H9 (cell line): ENCODE data around the gene VAMP3. TPM values are rescaled to one million over a fixed set of nuclear protein-coding genes. Genes with fewer than 3 reads are reported as not detected.

Experiments used
- DNase-seq: peaks from one replicate; pipeline ENCODE4 v3.0.0-alpha.2; 2017
- H2AFZ ChIP-seq: one replicate; pipeline ENCODE4 v1.6.1; 2013; ENCODE audit warnings: mild to moderate bottlenecking, low read length, control low read depth, moderate library complexity
- H2AK5ac ChIP-seq: 2 replicates; pipeline ENCODE4 v1.6.1; 2013; ENCODE audit warnings: low read length, control low read depth, mixed read lengths; ENCODE audit not compliant: insufficient read length
- H2BK120ac ChIP-seq: one replicate; pipeline ENCODE4 v1.6.1; 2013; ENCODE audit warnings: low read depth, mild to moderate bottlenecking, low read length, control low read depth, inconsistent platforms; ENCODE audit not compliant: poor library complexity, severe bottlenecking
- H2BK12ac ChIP-seq: 2 replicates; pipeline ENCODE4 v1.6.1; 2013; ENCODE audit warnings: low read length, control low read depth, mixed read lengths, low read depth; ENCODE audit not compliant: insufficient read length
- H2BK15ac ChIP-seq: 2 replicates; pipeline ENCODE4 v1.6.1; 2013; ENCODE audit warnings: low read depth, low read length, control low read depth
- H2BK20ac ChIP-seq: one replicate; pipeline ENCODE4 v1.6.1; 2013; ENCODE audit warnings: low read depth, mild to moderate bottlenecking, low read length, control low read depth, inconsistent platforms; ENCODE audit not compliant: poor library complexity, severe bottlenecking
- H2BK5ac ChIP-seq: 2 replicates; pipeline ENCODE4 v1.6.1; 2013; ENCODE audit warnings: low read length, control low read depth, mixed read lengths; ENCODE audit not compliant: insufficient read length
- H3K14ac ChIP-seq: 2 replicates; pipeline ENCODE4 v1.6.1; 2013; ENCODE audit warnings: low read length, control low read depth; ENCODE audit not compliant: insufficient read depth
- H3K18ac ChIP-seq: 2 replicates; pipeline ENCODE4 v1.6.1; 2013; ENCODE audit warnings: low read depth, mild to moderate bottlenecking, mixed read lengths, low read length, control low read depth; ENCODE audit not compliant: insufficient read length
- H3K23ac ChIP-seq: 2 replicates; pipeline ENCODE4 v1.6.1; 2013; ENCODE audit warnings: low read length, control low read depth, mixed read lengths, low read depth; ENCODE audit not compliant: insufficient read length
- H3K23me2 ChIP-seq: 2 replicates; pipeline ENCODE4 v1.6.1; 2013; ENCODE audit warnings: low read depth, mild to moderate bottlenecking, mixed read lengths, low read length, control low read depth; ENCODE audit not compliant: insufficient read length, poor library complexity, severe bottlenecking
- H3K27ac ChIP-seq: 2 replicates; pipeline ENCODE4 v1.5.1; 2013; ENCODE audit warnings: low read length, control low read depth, mixed read lengths, low read depth; ENCODE audit not compliant: insufficient read length
- H3K27me3 ChIP-seq: 2 replicates; pipeline ENCODE4 v1.6.1; 2013; ENCODE audit warnings: low read length, control low read depth, inconsistent platforms; ENCODE audit not compliant: insufficient read depth
- H3K4ac ChIP-seq: 2 replicates; pipeline ENCODE4 v1.6.1; 2013; ENCODE audit warnings: low read depth, mild to moderate bottlenecking, control low read depth, inconsistent platforms, low read length, moderate library complexity
- H3K4me1 ChIP-seq: 2 replicates; pipeline ENCODE4 v1.6.1; 2013; ENCODE audit warnings: low read length, control low read depth, inconsistent platforms; ENCODE audit not compliant: insufficient read depth
- H3K4me2 ChIP-seq: 2 replicates; pipeline ENCODE4 v1.6.1; 2013; ENCODE audit warnings: low read length, control low read depth, mixed read lengths; ENCODE audit not compliant: insufficient read length, insufficient read depth
- H3K56ac ChIP-seq: 2 replicates; pipeline ENCODE4 v1.6.1; 2013; ENCODE audit warnings: low read depth, mild to moderate bottlenecking, mixed read lengths, low read length, control low read depth; ENCODE audit not compliant: insufficient read length
- H3K79me1 ChIP-seq: 2 replicates; pipeline ENCODE4 v1.6.1; 2013; ENCODE audit warnings: low read depth, mild to moderate bottlenecking, moderate library complexity, low read length, control low read depth, inconsistent platforms; ENCODE audit not compliant: insufficient read depth, poor library complexity, severe bottlenecking
- H3K79me2 ChIP-seq: 2 replicates; pipeline ENCODE4 v1.6.1; 2013; ENCODE audit warnings: low read length, control low read depth, inconsistent platforms; ENCODE audit not compliant: insufficient read depth
- H3K9ac ChIP-seq: 2 replicates; pipeline ENCODE4 v1.6.1; 2013; ENCODE audit warnings: low read length, control low read depth, mixed read lengths; ENCODE audit not compliant: insufficient read length; ENCODE audit errors: extremely low read depth
- H3K9me3 ChIP-seq: one replicate; pipeline ENCODE4 v1.6.1; 2013; ENCODE audit warnings: low read depth, low read length, inconsistent platforms; ENCODE audit not compliant: control insufficient read depth
- H3T11ph ChIP-seq: one replicate; pipeline ENCODE4 v1.6.1; 2013; ENCODE audit warnings: mild to moderate bottlenecking, low read length, control low read depth, inconsistent platforms
- H4K20me1 ChIP-seq: one replicate; pipeline ENCODE4 v1.6.1; 2013; ENCODE audit not compliant: control insufficient read depth, insufficient read length, insufficient read depth
- H4K5ac ChIP-seq: 2 replicates; pipeline ENCODE4 v1.6.1; 2013; ENCODE audit warnings: low read depth, mild to moderate bottlenecking, mixed read lengths, low read length, control low read depth; ENCODE audit not compliant: insufficient read length
- H4K8ac ChIP-seq: replicated peaks from 2 replicates; pipeline ENCODE4 v1.6.1; 2013; ENCODE audit warnings: low read length, control low read depth, mixed read lengths, low read depth; ENCODE audit not compliant: insufficient read length
- H4K91ac ChIP-seq: 2 replicates; pipeline ENCODE4 v1.6.1; 2013; ENCODE audit warnings: low read depth, mild to moderate bottlenecking, moderate library complexity, mixed read lengths, low read length, control low read depth; ENCODE audit not compliant: insufficient read length
- H3K27ac Mint-ChIP-seq, 3 experiments: 2 replicates in 2 of 3; 3 replicates in 1 of 3; pipeline ENCODE4 v1.8.0; 2020 to 2021; ENCODE audit warnings: mixed read lengths in 3 of 3, mild to moderate bottlenecking in 1 of 3, moderate library complexity in 1 of 3
- H3K27me3 Mint-ChIP-seq: 2 replicates; pipeline ENCODE4 v1.8.0; 2021; ENCODE audit warnings: low read depth, mild to moderate bottlenecking, moderate library complexity, mixed read lengths
- H3K36me3 Mint-ChIP-seq, 3 experiments: 2 replicates in 2 of 3; 3 replicates in 1 of 3; pipeline ENCODE4 v1.8.0; 2020 to 2021; ENCODE audit warnings: low read depth in 3 of 3, mixed read lengths in 3 of 3; ENCODE audit not compliant: insufficient read depth in 1 of 3
- H3K4me1 Mint-ChIP-seq, 2 experiments: 2 replicates each; pipeline ENCODE4 v1.8.0; 2020; ENCODE audit warnings: mixed read lengths in 2 of 2
- H3K4me3 Mint-ChIP-seq, 2 experiments: 2 replicates in 1 of 2; 3 replicates in 1 of 2; pipeline ENCODE4 v1.8.0; 2020 to 2021; ENCODE audit warnings: mild to moderate bottlenecking in 2 of 2, mixed read lengths in 2 of 2, moderate library complexity in 1 of 2
- H3K9me3 Mint-ChIP-seq, 2 experiments: 2 replicates in 1 of 2; 3 replicates in 1 of 2; pipeline ENCODE4 v1.8.0; 2020; ENCODE audit warnings: mild to moderate bottlenecking in 2 of 2, mixed read lengths in 2 of 2, moderate library complexity in 1 of 2
- WGBS: extraction: QIAGEN DNeasy Blood & Tissue Kit; methylation state at CpG from one replicate; pipeline ENCODE4 v1.1.7; 2013; ENCODE audit warnings: missing lambda C conversion rate, low lambda C conversion rate, mixed read lengths; ENCODE audit not compliant: insufficient read length; ENCODE audit errors: extremely low coverage; 5-methylcytosine and 5-hydroxymethylcytosine counted together
- total RNA-seq: library from RNA; stranded (reverse); gene quantifications from 2 replicates; pipeline ENCODE4 v1.2.1, GENCODE V29; 2021
- TF ChIP-seq, protein P1 (sequence below): fragments of 200-600 bp; sonication (generic); conservative IDR thresholded peaks from 3 replicates; pipeline ENCODE4 v1.8.0; 2021; ENCODE audit warnings: antibody characterized with exemption, mild to moderate bottlenecking

VAMP3 gene
- total RNA-seq, 1 experiment from 2014 or later = 42.9 TPM

DNA sequence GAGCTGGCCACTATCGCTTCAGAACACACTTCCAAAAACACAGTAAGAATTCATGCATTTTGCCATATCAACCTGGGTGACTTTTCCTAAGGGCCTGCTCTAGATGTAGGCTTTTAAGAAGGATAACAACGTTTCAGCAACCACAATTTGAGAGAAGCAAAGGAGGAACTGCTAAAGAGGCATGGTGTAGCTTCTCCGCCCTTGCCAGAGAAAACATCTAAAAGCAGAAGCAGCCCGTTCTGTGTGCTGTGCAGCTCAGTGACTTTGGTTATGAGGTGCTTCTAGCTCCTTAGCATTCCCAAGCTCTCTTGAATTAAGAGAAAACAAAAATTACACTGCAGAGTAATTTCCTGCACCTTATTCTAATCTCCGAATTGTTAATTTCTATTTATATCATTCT is 15.7 kb downstream of the VAMP3 start:
- Histone ChIP-seq H2BK15ac (no peak overlapping the region), H3T11ph (no peak overlapping the region), H2BK120ac (no peak overlapping the region), H3K56ac (no peak overlapping the region), H3K79me2 (no peaks in the 10 kb centered on the region), H2BK12ac (no peak overlapping the region), H4K20me1 (no peaks in the 10 kb centered on the region), H4K8ac (no peak overlapping the region), H2BK20ac (no peak overlapping the region), H3K14ac (no peak overlapping the region), H4K5ac (no peak overlapping the region), H3K23me2 (peaks cover 4% of the 10 kb centered on the region), H3K18ac (no peak overlapping the region), H3K4me1 (no peaks in the 10 kb centered on the region), H2AFZ (no peak overlapping the region), H2AK5ac (no peak overlapping the region), H3K4ac (no peak overlapping the region), H3K4me2 (no peak overlapping the region), H4K91ac (no peak overlapping the region), H3K23ac (no peak overlapping the region), H3K79me1 (no peaks in the 10 kb centered on the region), H2BK5ac (no peak overlapping the region), H3K27ac (no peak overlapping the region), H3K27me3 (no peaks in the 10 kb centered on the region; the same call in 1 of the 2 replicates), H3K9ac (no peak overlapping the region), H3K9me3 (peaks cover 18% of the 10 kb centered on the region)
- peaks cover 14% of the 10 kb centered on the region for H3K27me3 Mint-ChIP-seq
- no peak overlapping the region for H3K27ac Mint-ChIP-seq
- TF ChIP-seq, protein P1, sequence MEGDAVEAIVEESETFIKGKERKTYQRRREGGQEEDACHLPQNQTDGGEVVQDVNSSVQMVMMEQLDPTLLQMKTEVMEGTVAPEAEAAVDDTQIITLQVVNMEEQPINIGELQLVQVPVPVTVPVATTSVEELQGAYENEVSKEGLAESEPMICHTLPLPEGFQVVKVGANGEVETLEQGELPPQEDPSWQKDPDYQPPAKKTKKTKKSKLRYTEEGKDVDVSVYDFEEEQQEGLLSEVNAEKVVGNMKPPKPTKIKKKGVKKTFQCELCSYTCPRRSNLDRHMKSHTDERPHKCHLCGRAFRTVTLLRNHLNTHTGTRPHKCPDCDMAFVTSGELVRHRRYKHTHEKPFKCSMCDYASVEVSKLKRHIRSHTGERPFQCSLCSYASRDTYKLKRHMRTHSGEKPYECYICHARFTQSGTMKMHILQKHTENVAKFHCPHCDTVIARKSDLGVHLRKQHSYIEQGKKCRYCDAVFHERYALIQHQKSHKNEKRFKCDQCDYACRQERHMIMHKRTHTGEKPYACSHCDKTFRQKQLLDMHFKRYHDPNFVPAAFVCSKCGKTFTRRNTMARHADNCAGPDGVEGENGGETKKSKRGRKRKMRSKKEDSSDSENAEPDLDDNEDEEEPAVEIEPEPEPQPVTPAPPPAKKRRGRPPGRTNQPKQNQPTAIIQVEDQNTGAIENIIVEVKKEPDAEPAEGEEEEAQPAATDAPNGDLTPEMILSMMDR = no peak
- peaks cover 39 to 40% of the 10 kb centered on the region in 2 experiments for H3K9me3 Mint-ChIP-seq
- peaks cover 6 to 7% of the 10 kb centered on the region in 2 experiments for H3K4me1 Mint-ChIP-seq
- no peak for DNase-seq
- H3K4me3 Mint-ChIP-seq = no peak overlapping the region
- no CpG with 5 or more reads among the region's 5 CpGs for WGBS
- peaks cover 58 to 73% (median 64%) of the 10 kb centered on the region in 3 experiments for H3K36me3 Mint-ChIP-seq
